WTC11 (cell line): ENCODE results near the gene GABRB1. TPM values are rescaled to one million over a fixed set of nuclear protein-coding genes. Genes with fewer than 3 reads are reported as not detected.

ENCODE experiments used
- ATAC-seq: fragments of 200-7000 bp; cut with Tn5 transposase; 2 replicates; pipeline ENCODE4 v1.10.0; 2021; ENCODE audit warnings: mild to moderate bottlenecking, moderate library complexity
- CTCF ChIA-PET: fragments of 300-600 bp; sonication (Branson Sonifier 250); formaldehyde crosslinking; loops from one replicate; lab custom pipeline; 2021; ENCODE audit warnings: antibody characterized with exemption; lab: Charles Lee
- POLR2A ChIA-PET: fragments of 350-600 bp; sonication (Branson Sonifier 250); formaldehyde crosslinking; loops from one replicate; lab custom pipeline; 2021; ENCODE audit warnings: antibody characterized with exemption; lab: Charles Lee
- DNase-seq: peaks from one replicate; pipeline ENCODE4 v3.0.0; 2021; ENCODE audit warnings: low spot score
- H3K27ac Mint-ChIP-seq: 2 replicates; pipeline ENCODE4 v1.8.0; 2021; ENCODE audit warnings: mixed read lengths
- H3K27me3 Mint-ChIP-seq: 2 replicates; pipeline ENCODE4 v1.8.0; 2021; ENCODE audit warnings: low read depth, mild to moderate bottlenecking, moderate library complexity, mixed read lengths
- H3K36me3 Mint-ChIP-seq: 2 replicates; pipeline ENCODE4 v1.8.0; 2021; ENCODE audit warnings: mixed read lengths
- H3K4me1 Mint-ChIP-seq: 2 replicates; pipeline ENCODE4 v1.8.0; 2022; ENCODE audit warnings: mixed read lengths
- H3K4me3 Mint-ChIP-seq: 2 replicates; pipeline ENCODE4 v1.8.0; 2021; ENCODE audit warnings: mild to moderate bottlenecking, moderate library complexity, mixed read lengths
- H3K9me3 Mint-ChIP-seq: 2 replicates; pipeline ENCODE4 v1.8.0; 2021; ENCODE audit warnings: mixed read lengths
- AFF4 ChIP-seq: sonication (generic); formaldehyde crosslinking; IDR thresholded peaks from 2 replicates; pipeline ENCODE4 v1.8.1; 2023; ENCODE audit warnings: mild to moderate bottlenecking, missing genetic modification reagents, borderline replicate concordance
- ATF3 ChIP-seq: sonication (generic); formaldehyde crosslinking; conservative IDR thresholded peaks from 2 replicates; pipeline ENCODE4 v1.8.1; 2022; ENCODE audit warnings: mild to moderate bottlenecking, missing genetic modification reagents
- CREM ChIP-seq: sonication (generic); formaldehyde crosslinking; IDR thresholded peaks from 2 replicates; pipeline ENCODE4 v1.8.1; 2022; ENCODE audit warnings: mild to moderate bottlenecking, missing genetic modification reagents, moderate library complexity
- E2F1 ChIP-seq: sonication (generic); formaldehyde crosslinking; IDR thresholded peaks from 2 replicates; pipeline ENCODE4 v1.8.0; 2022; ENCODE audit warnings: mild to moderate bottlenecking, missing genetic modification reagents
- E2F4 ChIP-seq: sonication (generic); formaldehyde crosslinking; IDR thresholded peaks from 2 replicates; pipeline ENCODE4 v1.8.1; 2022; ENCODE audit warnings: low read depth, mild to moderate bottlenecking, moderate library complexity, missing genetic modification reagents, borderline replicate concordance
- ETV6 ChIP-seq: sonication (generic); formaldehyde crosslinking; IDR thresholded peaks from 2 replicates; pipeline ENCODE4 v1.8.1; 2022; ENCODE audit warnings: mild to moderate bottlenecking, missing genetic modification reagents
- IRF2 ChIP-seq: sonication (generic); formaldehyde crosslinking; IDR thresholded peaks from 2 replicates; pipeline ENCODE4 v1.8.0; 2022; ENCODE audit warnings: low read depth, missing genetic modification reagents, borderline replicate concordance
- NFE2L1 ChIP-seq: sonication (generic); formaldehyde crosslinking; IDR thresholded peaks from 2 replicates; pipeline ENCODE4 v1.8.1; 2023; ENCODE audit warnings: missing genetic modification reagents
- NR1H2 ChIP-seq: sonication (generic); formaldehyde crosslinking; IDR thresholded peaks from 2 replicates; pipeline ENCODE4 v1.9.0; 2021; ENCODE audit warnings: mild to moderate bottlenecking, moderate library complexity, missing genetic modification reagents
- PRDM15 ChIP-seq: sonication (generic); formaldehyde crosslinking; IDR thresholded peaks from 2 replicates; pipeline ENCODE4 v1.8.0; 2022; ENCODE audit warnings: missing genetic modification reagents
- RORB ChIP-seq: fragments of 250-450 bp; sonication (Bioruptor Pico); IDR thresholded peaks from 2 replicates; pipeline ENCODE4 v1.9.0; 2021; ENCODE audit warnings: mild to moderate bottlenecking
- TEAD1 ChIP-seq: sonication (generic); formaldehyde crosslinking; IDR thresholded peaks from 2 replicates; pipeline ENCODE4 v1.8.0; 2022; ENCODE audit warnings: mild to moderate bottlenecking, missing genetic modification reagents
- ZNF232 ChIP-seq: sonication (generic); formaldehyde crosslinking; IDR thresholded peaks from 2 replicates; pipeline ENCODE4 v1.8.0; 2022; ENCODE audit warnings: mild to moderate bottlenecking, missing genetic modification reagents
- ZNF263 ChIP-seq: sonication (generic); formaldehyde crosslinking; IDR thresholded peaks from 2 replicates; pipeline ENCODE4 v1.8.1; 2022; ENCODE audit warnings: low read depth, mild to moderate bottlenecking, moderate library complexity, missing genetic modification reagents
- ZNF396 ChIP-seq: fragments of 250-450 bp; sonication (Bioruptor Pico); IDR thresholded peaks from 2 replicates; pipeline ENCODE4 v1.8.0; 2021; ENCODE audit warnings: mild to moderate bottlenecking, moderate library complexity, borderline replicate concordance
- ZNF425 ChIP-seq: fragments of 250-450 bp; sonication (Bioruptor Pico); conservative IDR thresholded peaks from 2 replicates; pipeline ENCODE4 v1.9.0; 2021; ENCODE audit warnings: mild to moderate bottlenecking
- ZNF532 ChIP-seq: fragments of 250-450 bp; sonication (Bioruptor Pico); IDR thresholded peaks from 2 replicates; pipeline ENCODE4 v1.9.0; 2021; ENCODE audit warnings: mild to moderate bottlenecking, borderline replicate concordance
- total RNA-seq: library from RNA; stranded (reverse); gene quantifications from 3 replicates; pipeline ENCODE4 v1.2.3, GENCODE V29; 2021

The GABRB1 gene
- total RNA-seq, 1 experiment from 2014 or later = 0.66 TPM

GRCh38 chr4:47270201-47270888 lies 239.0 kb downstream of the GABRB1 start:
- Mint-ChIP-seq H3K27ac (no peak overlapping the region), H3K27me3 (no peaks in the 10 kb centered on the region), H3K36me3 (no peaks in the 10 kb centered on the region), H3K4me1 (peaks cover 6% of the 10 kb centered on the region; the same call in 1 of the 2 replicates), H3K4me3 (no peak overlapping the region), H3K9me3 (no peaks in the 10 kb centered on the region)
- ATAC-seq (no peak), DNase-seq (no peak)
- CTCF ChIA-PET = interaction anchor here (1.7 kb wide), 1 partner anchor 148 kb away, joined by 5 read pairs; no protein-coding TSS in a partner anchor
- POLR2A ChIA-PET = no interaction called here
- no peak for TF ChIP-seq TEAD1
- TF ChIP-seq NFE2L1 (CRISPR knock-in tag) = no peak
- TF ChIP-seq ZNF263 = no peak
- no peak for TF ChIP-seq ZNF425 (CRISPR knock-in tag)
- no peak for TF ChIP-seq PRDM15 (CRISPR knock-in tag)
- TF ChIP-seq CREM = no peak
- TF ChIP-seq ZNF532 = no peak
- no peak for TF ChIP-seq ZNF232
- TF ChIP-seq ETV6 (CRISPR knock-in tag) = no peak
- no peak for TF ChIP-seq E2F4 (CRISPR knock-in tag)
- TF ChIP-seq ZNF396 = no peak
- TF ChIP-seq ATF3 (CRISPR knock-in tag) = no peak

- no peak for ATAC-seq
- CTCF ChIA-PET = no interaction called here
- DNase-seq = no peak
- Mint-ChIP-seq H3K4me3 (no peak overlapping the region), H3K4me1 (peaks cover 6% of the 10 kb centered on the region; the same call in 1 of the 2 replicates), H3K36me3 (no peaks in the 10 kb centered on the region), H3K9me3 (no peaks in the 10 kb centered on the region), H3K27me3 (no peaks in the 10 kb centered on the region), H3K27ac (no peak overlapping the region)
- POLR2A ChIA-PET = no interaction called here
- TF ChIP-seq AFF4 (CRISPR knock-in tag) (no peak), NR1H2 (CRISPR knock-in tag) (no peak), RORB (CRISPR knock-in tag) (no peak), E2F1 (CRISPR knock-in tag) (no peak), IRF2 (CRISPR knock-in tag) (no peak), ZNF396 (no peak)
These were observed 239.9 kb downstream of the GABRB1 start for GRCh38 chr4:47271291-47271690.
